Measurements from ENCODE around the gene PARD6B. TPM values are rescaled to one million over a fixed set of nuclear protein-coding genes. Genes with fewer than 3 reads are reported as not detected.
"Not testable (repeated sequence)": the region's sequence is repeated elsewhere in the genome, so short reads cannot be mapped to it uniquely, and the experiment has no call there.

PARD6B gene
- total RNA-seq, 1 donor from 2014 or later = 12.4 TPM

DNA sequence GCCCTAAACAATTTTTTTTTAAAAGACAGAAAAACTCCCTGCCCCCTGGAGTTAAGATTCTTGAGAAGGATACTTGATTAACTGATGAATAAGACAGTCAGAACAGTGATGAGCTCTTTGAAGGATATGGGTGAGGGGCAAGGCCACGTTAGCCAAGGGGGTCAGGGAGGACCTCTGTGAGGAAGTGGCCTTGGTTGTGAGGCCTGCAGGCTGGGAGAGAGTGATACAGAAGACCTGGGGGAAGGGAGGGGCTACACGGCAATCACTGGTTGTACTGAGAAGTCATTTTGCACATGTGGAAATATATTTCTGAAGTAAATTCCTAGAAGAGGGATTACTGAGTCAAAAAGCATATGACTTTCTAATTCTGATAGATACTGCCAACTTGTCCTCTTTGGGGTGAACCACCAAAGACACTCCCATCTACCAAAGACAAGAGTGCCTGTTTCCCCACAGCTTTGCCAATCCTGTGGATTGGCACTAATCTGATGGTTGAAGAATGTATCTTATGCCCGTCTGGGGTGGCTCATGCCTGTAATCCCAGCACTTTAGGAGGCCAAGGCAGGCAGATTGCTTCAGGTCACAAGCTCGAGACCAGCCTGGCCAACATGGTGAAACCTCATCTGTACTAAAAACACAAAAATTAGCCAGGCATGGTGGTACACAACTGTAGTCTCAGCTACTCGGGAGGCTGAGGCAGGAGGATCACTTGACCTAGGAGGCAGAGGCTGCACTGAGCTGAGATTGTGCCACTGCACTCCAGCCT, 41.2 kb downstream of the PARD6B start:
- DNase-seq (ENCODE audit: low read depth) (no peak), FAIRE-seq (no peak)
- TF ChIP-seq, protein P1, sequence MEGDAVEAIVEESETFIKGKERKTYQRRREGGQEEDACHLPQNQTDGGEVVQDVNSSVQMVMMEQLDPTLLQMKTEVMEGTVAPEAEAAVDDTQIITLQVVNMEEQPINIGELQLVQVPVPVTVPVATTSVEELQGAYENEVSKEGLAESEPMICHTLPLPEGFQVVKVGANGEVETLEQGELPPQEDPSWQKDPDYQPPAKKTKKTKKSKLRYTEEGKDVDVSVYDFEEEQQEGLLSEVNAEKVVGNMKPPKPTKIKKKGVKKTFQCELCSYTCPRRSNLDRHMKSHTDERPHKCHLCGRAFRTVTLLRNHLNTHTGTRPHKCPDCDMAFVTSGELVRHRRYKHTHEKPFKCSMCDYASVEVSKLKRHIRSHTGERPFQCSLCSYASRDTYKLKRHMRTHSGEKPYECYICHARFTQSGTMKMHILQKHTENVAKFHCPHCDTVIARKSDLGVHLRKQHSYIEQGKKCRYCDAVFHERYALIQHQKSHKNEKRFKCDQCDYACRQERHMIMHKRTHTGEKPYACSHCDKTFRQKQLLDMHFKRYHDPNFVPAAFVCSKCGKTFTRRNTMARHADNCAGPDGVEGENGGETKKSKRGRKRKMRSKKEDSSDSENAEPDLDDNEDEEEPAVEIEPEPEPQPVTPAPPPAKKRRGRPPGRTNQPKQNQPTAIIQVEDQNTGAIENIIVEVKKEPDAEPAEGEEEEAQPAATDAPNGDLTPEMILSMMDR (IDR thresholded peaks at IDR 0.05; ENCODE audit: insufficient read depth, low read length, severe bottlenecking) = no peak
- no peak overlapping the region for H3K4me3 ChIP-seq (ENCODE audit: low read depth, low read length)
- H3K27me3 ChIP-seq (ENCODE audit: control insufficient read depth, insufficient read depth, low read length) = no peaks in the 10 kb centered on the region
- H3K36me3 ChIP-seq (ENCODE audit: control insufficient read depth, insufficient read depth, low read length) = no peaks in the 10 kb centered on the region

DNA sequence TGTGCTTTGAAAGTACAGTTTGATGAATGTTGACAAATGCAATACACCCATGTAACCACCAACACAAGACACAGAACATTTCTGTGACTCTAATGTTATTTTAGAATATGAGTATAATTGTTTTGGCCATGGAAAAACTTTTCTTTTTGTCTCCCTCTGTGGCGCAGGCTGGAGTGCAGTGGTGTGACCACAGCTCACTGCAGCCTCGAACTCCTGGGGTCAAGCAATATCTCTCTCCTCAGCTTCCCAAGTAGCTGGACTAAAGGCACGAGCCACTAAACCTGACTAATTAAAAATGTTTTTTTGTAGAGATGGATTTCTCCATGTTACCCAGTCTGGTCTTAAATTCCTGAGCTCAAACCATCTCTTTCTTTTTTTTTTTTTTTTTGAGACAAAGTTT, 43.1 kb downstream of the PARD6B start:
- Histone ChIP-seq H3K4me3 (ENCODE audit: low read depth, low read length) (no peak overlapping the region), H3K36me3 (ENCODE audit: control insufficient read depth, insufficient read depth, low read length) (no peaks in the 10 kb centered on the region), H3K27me3 (ENCODE audit: control insufficient read depth, insufficient read depth, low read length) (no peaks in the 10 kb centered on the region)
- DNase-seq (ENCODE audit: low read depth) (no peak), FAIRE-seq (no peak)
- TF ChIP-seq, protein P1 (IDR thresholded peaks at IDR 0.05; ENCODE audit: insufficient read depth, low read length, severe bottlenecking) = no peak

GRCh38 chr20:50776122-50776817, 44.9 kb downstream of the PARD6B start:
- FAIRE-seq (no peak), DNase-seq (ENCODE audit: low read depth) (no peak)
- TF ChIP-seq, protein P1 (IDR thresholded peaks at IDR 0.05; ENCODE audit: insufficient read depth, low read length, severe bottlenecking) = no peak
- H3K36me3 ChIP-seq (ENCODE audit: control insufficient read depth, insufficient read depth, low read length) = no peaks in the 10 kb centered on the region
- no peak overlapping the region for H3K4me3 ChIP-seq (ENCODE audit: low read depth, low read length)
- no peaks in the 10 kb centered on the region for H3K27me3 ChIP-seq (ENCODE audit: control insufficient read depth, insufficient read depth, low read length)

- FAIRE-seq (no peak), DNase-seq (ENCODE audit: low read depth) (no peak)
- Histone ChIP-seq H3K36me3 (ENCODE audit: control insufficient read depth, insufficient read depth, low read length) (no peaks in the 10 kb centered on the region), H3K27me3 (ENCODE audit: control insufficient read depth, insufficient read depth, low read length) (no peaks in the 10 kb centered on the region), H3K4me3 (ENCODE audit: low read depth, low read length) (no peak overlapping the region)
- TF ChIP-seq, protein P1 (IDR thresholded peaks at IDR 0.05; ENCODE audit: insufficient read depth, low read length, severe bottlenecking) = no peak
Measured at GRCh38 chr20:50777373-50777772, 46.0 kb downstream of the PARD6B start.

DNA sequence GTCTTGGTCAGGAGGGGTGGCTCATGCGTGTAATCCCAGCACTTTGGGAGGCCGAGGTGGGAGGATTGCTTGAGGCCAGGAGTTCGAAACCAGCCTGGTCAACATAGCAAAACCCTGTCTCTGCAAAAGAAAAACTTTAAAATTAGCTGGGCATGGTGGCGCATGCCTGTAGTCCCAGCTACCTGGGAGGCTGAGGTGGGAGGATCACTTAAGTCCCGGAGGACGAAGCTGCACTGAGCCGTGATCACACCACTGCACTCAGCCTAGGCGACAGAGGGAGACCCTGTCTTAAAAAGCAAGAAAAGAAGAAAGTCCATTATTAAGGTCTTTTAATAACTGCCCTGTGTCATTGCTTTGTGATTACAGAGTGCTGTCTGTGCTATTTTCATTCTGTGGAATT, 47.6 kb downstream of the PARD6B start:
- not testable (repeated sequence) for H3K4me3 ChIP-seq (ENCODE audit: low read depth, low read length); FAIRE-seq; DNase-seq (ENCODE audit: low read depth); H3K27me3 ChIP-seq (ENCODE audit: control insufficient read depth, insufficient read depth, low read length); H3K36me3 ChIP-seq (ENCODE audit: control insufficient read depth, insufficient read depth, low read length)

- DNase-seq (ENCODE audit: low read depth) (no peak), FAIRE-seq (no peak)
- no peaks in the 10 kb centered on the region for H3K27me3 ChIP-seq (ENCODE audit: control insufficient read depth, insufficient read depth, low read length)
Measured at GRCh38 chr20:50783390-50783789, 52.0 kb downstream of the PARD6B start.

More at GRCh38 chr20:50783390-50783789, 52.0 kb downstream of the PARD6B start:
- Histone ChIP-seq H3K36me3 (ENCODE audit: control insufficient read depth, insufficient read depth, low read length) (no peaks in the 10 kb centered on the region), H3K4me3 (ENCODE audit: low read depth, low read length) (no peak overlapping the region)
- TF ChIP-seq, protein P1 (IDR thresholded peaks at IDR 0.05; ENCODE audit: insufficient read depth, low read length, severe bottlenecking) = no peak

All from bronchial epithelial cell (primary cell).